Activated CD8-positive, alpha-beta memory T cell treated with anti-CD3 and anti-CD28 coated beads, Interleukin-2, amount 50 U/mL, for 48 hours (primary cell): ENCODE results near the gene GPR85.
"Not testable (repeated sequence)": the region's sequence is repeated elsewhere in the genome, so short reads cannot be mapped to it uniquely, and the experiment has no call there.

Experiments
- DNase-seq: peaks from one replicate; pipeline ENCODE4 v3.0.0-alpha.2; 2020

GPR85 gene

GRCh38 chr7:113083816-113084495, 2.7 kb downstream of the GPR85 start:
- DNase-seq, result no peak

DNA sequence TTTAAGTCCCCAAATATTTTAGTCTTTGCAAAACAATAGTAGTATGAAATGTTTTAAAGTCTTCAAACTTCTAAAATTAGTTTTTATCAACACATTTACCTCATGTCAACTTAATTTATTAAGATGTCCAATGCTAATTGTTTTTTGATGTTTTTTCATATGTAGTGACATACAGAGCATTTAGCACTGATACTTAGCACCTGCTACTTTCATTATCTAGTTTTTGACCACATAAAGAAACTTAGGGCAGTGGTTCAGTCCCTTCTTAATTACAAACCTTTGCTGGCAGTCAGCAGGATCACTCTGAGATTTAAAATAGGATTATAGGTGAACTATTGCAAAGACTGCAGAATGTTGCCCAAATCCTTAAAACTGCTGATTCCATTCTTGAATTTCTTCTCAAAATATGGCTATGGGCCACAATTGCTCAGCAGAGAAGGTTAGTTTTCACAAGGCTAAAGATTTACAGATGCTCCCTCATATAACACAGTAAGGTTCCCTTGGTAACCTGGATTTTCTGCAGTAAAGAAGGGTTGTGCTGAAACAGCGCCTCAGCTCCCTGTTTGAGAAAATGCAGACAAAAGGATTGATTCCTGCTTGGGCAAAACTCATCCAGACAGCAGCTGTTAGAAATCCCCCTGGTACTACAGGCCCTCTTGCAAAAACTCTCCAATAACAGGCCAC, 3.4 kb downstream of the GPR85 start:
- DNase-seq, result no peak

DNA sequence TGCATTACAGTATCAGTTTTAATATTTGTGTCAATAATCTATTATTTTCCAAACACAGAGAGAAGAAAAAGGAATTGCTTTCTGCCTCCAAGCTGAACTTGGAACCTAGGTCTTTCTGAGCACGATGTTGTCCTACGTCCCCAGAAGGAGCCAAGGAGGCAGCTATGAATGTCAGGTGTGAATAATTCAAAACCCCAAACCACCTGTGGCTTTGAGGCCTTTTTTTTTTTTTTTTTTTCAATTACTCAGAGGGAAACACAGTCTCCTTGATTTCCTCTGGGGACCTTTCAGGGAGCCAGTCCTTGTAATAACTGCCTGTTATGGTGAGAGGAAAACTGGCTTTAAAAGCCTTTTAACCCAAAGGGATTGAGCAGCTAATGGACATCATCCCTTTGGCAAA, 8.3 kb downstream of the GPR85 start:
- DNase-seq, result no peak

GRCh38 chr7:113076703-113077102, 9.9 kb downstream of the GPR85 start:
- no peak for DNase-seq

- no peak for DNase-seq
These were observed 15.2 kb downstream of the GPR85 start for GRCh38 chr7:113071465-113071864.

DNA sequence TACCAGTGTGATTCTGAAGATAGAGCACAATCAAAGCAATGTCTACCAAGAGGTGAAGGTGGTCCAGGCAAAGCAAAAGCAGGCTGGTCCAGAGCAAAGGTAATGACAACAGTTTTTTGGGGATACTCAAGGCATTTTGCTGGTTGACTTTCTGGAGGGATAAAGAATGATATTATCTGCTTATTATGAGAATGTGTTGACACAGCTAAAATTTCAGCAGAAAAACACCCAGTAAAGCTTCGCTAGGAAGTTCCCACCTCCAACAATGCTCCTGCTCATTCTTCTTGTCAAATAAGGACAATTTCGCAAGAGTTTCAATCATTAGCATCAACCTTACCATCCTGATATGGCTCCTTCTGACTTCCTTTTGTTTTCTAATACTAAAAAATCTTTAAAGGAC, 24.1 kb downstream of the GPR85 start:
- no peak for DNase-seq

DNA sequence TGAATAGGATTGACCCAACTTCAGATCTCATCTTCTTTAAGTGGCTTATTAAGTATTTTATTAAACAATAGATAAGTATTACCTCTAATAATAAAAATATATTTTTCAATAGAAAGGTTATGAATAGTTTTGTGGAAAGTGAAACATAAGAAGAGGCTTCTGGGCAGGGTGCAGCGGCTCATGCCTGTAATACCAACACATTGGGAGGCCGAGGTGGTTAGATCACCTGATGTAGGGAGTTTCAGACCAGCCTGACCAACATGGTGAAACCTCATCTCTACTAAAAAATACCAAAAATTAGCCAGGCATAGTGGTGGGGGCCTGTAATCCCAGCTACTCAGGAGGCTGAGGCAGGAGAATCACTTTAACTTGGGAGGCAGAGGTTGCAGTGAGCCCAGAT, 26.5 kb downstream of the GPR85 start:
- DNase-seq, result no peak

DNA sequence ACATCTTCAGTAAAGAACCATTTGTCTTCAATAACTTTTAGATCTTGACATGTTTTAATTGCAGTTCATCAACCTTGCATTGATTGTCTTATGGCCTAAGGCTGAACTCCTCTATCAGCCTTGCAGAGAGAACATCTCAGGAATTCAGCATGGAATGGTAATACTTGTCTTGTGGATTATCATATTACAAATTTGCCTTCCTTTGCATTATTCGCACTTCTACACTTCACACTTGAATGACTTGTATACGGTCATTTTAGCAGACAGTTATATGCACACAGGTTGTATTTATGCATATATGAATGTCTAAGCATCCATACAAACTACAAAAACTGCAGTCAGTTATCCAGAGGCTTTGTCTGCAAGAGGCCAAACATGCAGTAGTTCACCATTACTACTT, 31.7 kb downstream of the GPR85 start:
- DNase-seq, result no peak

- not testable (repeated sequence) for DNase-seq
These were observed 32.4 kb downstream of the GPR85 start for GRCh38 chr7:113054272-113054671.

DNA sequence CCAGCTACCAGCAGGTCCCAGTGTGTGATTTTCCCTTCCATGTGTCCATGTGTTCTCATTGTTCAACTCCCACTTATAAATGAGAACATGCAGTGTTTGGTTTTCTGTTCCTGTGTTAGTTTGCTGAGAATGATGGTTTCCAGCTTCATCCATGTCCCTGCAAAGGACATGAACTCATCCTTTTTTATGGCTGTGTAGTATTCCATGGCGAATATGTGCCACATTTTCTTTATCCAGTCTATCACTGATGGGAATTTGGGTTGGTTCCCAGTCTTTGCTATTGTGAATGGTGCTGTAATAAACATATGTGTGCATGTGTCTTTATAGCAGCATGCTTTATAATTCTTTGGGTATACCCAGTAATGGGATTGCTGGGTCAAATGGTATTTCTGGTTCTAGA, 37.4 kb downstream of the GPR85 start:
- DNase-seq, result not testable (repeated sequence)

GRCh38 chr7:113046453-113046852, 40.2 kb downstream of the GPR85 start:
- DNase-seq, result no peak

DNA sequence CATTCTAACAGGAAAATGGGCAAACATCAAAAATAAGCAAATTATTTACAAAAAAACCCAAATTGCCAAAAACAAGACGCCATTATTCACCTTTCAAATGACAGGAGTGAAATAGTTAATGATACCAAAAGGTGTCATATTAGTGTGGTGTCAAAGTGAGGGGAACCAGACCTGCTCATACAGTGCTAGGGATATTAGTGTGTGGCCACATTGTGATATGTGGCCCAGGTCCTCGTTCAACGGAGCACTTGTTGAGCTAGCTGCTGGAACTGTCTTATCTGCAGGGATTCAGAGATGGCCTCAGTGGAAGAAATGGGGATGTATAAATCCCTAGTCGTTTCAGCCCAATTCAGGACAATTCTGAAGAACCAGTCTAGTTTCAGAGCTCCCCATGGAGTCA, 41.2 kb downstream of the GPR85 start:
- no peak for DNase-seq

- DNase-seq, result no peak
These were observed 42.2 kb downstream of the GPR85 start for GRCh38 chr7:113044394-113044793.

GRCh38 chr7:113040849-113041248, 45.8 kb downstream of the GPR85 start:
- DNase-seq, result no peak

GRCh38 chr7:113033959-113034358, 52.7 kb downstream of the GPR85 start:
- no peak for DNase-seq
